T-helper 1 cell treated with Interleukin-12 subunit alpha and Interleukin-12 subunit beta and Interleukin-4 antibody, amounts not matched to agents 30 ng/mL and 1 ng/mL, for 36 hours (primary cell): ENCODE measurements around the gene FPR2. TPM values are rescaled to one million over a fixed set of nuclear protein-coding genes. Genes with fewer than 3 reads are reported as not detected.
"Not testable (repeated sequence)": the region's sequence is repeated elsewhere in the genome, so short reads cannot be mapped to it uniquely, and the experiment has no call there.

Source experiments
- intact Hi-C: fragments of 100-400 bp; cut with micrococcal nuclease; formaldehyde crosslinking; loops from one replicate; pipeline ENCODE4 v1.15.1; 2024
- total RNA-seq: library from RNA; stranded (reverse); gene quantifications from 2 replicates; pipeline ENCODE4 v1.2.3, GENCODE V29; 2022

The FPR2 gene
- total RNA-seq, result not detected in 2 replicates

GRCh38 chr19:51760697-51761356 lies at the start of gene FPR2:
TSS of gene FPR2 (plus strand) at chr19:51761180. CDS start at chr19:51768659, 7,479 bp downstream.
- intact Hi-C loops, result no loop called here

DNA sequence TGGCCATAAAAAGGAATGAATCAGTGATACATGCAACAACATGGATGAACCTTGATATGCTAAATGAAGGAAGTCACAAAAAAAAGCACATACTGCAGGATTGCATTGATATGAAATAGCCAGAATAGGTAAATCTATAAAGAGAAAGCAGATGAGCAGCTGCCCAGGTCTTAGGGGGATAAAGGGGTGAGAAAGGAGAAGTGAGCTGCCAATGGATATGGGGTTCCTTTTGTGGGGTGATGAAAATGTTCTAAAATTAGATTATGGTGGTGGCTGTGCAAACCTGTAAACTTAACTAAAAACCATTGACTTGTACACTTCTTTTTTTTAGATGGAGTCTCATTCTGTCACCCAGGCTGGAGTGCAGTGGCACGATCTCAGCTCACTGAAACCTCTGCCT lies 49.3 kb upstream of the FPR2 start:
- intact Hi-C loops, result no loop called here

DNA sequence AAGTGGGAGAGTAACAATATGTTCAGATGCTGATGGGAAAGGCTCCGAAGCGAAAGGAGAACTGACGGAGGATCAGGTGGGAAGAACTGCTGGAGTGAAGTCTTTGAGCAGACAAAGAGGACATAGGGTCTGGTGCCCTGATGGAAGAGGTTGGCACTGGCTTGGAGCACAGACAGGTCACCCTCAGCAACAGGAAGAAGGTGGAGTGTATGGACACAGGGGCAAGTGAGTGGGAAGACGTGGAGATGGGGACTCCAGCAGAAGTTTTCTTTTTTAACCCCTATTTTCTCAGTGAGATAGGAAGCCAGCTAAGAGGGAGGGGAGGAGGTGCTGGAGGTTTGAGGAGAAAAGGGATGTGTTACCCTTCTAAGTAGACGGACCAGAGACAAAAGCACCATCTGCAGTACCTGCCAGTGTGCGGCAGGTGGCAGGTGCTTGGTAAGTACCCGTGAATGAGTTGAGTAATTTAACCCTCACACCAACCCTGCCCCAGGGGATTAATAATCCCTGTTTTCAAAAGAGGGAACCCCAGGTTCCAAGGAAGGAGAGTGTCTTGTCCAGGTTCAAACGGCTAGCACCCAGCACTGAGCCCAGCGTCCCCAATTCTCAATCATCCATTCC lies 48.4 kb upstream of the FPR2 start:
- intact Hi-C loops, result no loop called here

DNA sequence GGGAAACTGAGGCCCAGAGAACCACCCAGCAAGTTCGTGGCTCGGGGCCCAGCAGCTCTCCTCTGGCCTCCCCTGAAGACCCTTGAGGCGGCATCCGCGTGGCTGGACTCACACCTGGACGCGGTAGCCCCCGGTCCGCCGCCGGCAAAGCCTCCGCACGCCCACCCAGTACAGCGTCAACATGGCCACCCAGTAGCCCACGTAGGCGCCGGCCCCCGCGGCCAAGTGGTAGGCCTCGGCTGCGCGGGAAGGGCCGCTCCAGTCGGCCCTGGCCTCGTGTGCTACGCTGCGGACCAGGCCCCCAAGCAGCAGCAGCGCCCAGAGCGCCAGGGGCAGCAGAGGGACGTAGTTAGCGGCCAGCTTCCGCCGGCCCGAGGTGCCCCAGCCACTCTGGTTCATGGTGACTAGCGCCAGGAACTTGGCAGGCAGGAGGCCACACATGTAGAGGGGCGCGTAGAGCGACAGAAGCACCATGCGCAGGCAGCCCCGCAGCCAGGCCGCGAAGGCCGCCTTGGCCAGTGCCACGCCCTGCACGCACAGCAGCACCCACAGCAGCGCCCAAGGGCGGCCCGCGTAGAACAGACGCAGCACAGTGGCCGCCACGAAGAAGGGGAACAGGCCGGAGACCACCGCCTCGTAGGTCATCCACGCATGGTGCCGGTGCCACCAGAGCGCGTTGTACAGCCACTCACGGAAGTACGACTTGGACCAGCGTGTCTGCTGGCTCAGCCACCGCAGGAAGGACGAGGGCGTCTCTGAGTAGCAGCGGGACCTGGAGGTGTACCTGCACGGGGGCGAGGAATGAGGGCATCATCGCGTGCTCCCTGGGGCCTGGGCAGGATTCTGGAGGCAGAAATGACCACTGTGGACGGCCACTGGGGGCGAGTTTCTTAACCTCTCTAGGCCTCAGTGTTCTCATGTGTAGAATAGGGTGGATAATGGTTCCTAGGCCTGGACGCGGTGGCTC lies 47.4 kb upstream of the FPR2 start:
- intact Hi-C loops, result no loop called here

DNA sequence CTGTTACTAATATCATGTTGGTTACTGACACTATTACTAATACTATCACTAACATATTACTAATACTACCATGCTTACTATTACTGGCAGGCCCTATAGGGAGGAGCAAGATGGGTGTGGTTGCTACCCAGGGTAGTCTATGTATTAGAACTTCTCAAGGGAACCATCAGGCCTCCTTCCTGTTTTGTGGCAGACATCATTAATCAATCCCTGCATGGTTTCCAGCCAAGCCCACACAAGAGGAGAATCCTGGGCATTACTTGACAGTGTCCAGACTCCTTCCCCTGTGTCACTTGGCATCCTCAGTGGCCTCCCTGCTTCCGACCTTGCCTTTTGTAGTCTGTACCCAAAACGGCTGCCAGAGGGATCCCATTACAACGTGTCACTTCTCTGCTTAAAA lies 46.1 kb upstream of the FPR2 start:
- intact Hi-C loops, result no loop called here

GRCh38 chr19:51715850-51716249 lies 45.1 kb upstream of the FPR2 start:
- intact Hi-C loops, result no loop called here

DNA sequence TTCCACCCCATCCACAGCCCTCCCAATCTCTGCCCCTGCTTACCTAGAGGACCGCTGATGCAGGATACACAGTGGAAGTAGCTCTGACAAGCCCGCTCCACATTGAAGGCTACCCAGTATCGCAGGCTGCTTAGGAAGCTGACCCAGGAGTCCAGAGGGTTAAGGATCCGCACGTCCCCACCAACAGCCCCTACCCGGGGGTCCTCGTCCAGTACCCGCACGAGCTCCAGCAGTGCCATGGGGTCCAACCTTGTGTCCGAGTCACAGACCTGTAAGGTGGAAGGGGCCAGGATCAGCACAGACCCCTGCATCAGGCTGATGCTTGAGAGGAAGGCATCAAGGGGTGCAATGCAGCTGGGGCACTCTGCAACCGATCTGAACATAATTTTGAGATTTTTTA lies 44.1 kb upstream of the FPR2 start:
- intact Hi-C loops, result no loop called here

DNA sequence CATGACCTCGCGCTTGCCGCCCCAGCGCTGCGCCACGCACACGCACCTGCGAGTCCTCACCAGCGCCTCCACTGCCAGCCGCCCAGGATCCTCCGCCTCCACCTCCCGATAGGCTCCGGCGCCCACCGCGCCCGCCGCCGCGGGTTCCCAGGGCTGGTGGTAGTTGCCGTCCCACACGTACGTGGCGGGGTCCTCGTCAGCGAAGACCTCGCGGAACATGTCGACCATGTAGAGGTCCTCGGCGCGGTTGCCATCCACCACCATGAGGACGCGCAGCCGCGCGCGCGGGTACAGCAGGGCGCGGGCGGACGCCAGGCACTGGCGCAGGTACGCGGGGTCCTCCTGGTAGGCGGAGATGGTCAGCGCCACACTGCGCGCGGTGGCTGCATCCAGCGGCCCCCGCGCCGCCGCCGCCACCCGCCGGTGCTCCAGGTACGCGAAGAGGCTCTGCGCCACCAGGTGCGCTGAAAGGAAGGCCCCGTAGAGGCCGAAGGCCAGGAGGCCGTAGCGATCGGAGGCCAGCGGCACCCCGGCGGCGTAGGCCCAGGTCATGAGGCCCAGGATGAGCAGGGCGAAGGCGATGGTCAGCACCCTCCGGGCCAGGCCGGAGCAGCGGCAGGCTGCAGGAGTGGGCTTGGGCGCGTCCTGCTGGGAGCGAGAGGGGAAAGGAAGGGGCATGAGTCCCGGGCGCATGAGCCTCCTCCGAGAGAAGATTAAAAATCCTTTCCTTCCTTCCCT lies 41.6 kb upstream of the FPR2 start:
- intact Hi-C loops, result no loop called here

DNA sequence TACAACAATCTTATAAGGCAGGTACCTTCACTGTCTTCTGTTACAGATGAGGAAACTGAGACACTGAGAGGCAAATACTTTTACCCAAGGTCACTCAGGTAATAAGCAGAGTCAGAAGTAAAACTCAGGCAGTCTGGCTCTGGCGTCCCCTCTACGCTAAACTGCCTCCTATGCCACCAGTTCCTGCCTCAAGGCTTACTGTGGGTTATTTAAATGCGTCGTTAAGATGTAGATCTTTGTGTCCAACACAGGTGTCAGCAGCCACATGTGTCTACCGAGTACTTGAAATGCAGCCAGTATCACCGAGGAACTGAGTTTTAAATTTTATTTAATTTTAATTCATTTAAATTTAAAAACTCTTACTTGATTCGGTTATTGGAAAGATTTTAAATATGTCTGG lies 39.1 kb upstream of the FPR2 start:
- intact Hi-C loops, result no loop called here

DNA sequence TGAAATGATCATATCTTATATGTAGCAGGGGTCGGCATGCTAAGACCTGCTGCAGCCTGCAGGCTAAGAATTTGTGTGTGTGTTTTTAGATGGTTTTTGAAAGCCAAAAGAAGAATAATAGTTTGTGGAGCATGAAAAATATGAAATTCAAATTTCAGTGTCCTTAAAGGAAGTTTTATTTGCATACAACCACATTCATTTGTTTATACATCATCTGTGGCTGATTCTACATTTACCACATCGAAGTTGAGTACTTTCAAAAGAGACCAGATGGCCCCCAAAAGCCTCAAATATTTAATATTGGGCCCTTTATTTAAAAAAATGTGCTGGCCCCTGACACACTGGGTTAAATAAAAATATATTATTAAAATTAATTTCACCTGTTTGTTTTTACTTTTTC lies 38.5 kb upstream of the FPR2 start:
- intact Hi-C loops, result no loop called here

- intact Hi-C loops, result no loop called here
Measured at GRCh38 chr19:51724543-51724942, 36.4 kb upstream of the FPR2 start.

- intact Hi-C loops, result no loop called here
Measured at GRCh38 chr19:51726049-51726448, 34.9 kb upstream of the FPR2 start.

- intact Hi-C loops, result no loop called here
Measured at GRCh38 chr19:51727349-51727880, 33.6 kb upstream of the FPR2 start.

GRCh38 chr19:51729781-51730180 lies 31.2 kb upstream of the FPR2 start:
- intact Hi-C loops, result no loop called here

- intact Hi-C loops, result no loop called here
Measured at GRCh38 chr19:51733742-51734522, 27.0 kb upstream of the FPR2 start.

GRCh38 chr19:51735759-51736449 lies 25.1 kb upstream of the FPR2 start:
- intact Hi-C loops, result no loop called here

DNA sequence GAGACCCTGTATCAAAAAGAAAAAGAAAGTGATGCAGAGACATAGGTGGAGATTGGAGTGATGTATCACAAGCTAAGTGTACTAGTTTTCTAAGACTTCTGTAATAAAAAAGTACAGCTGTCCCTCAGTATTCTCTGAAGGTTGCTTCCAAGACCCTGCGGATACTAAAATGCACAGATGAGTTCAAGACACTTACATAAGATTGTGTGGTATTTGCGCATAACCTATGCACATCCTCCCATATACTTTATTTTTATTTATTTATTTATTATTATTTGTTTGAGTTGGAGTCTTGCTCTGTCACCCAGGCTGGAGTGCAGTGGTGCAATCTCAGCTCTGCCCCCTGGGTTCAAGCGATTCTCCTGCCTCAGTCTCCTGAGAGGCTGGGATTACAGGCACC lies 23.6 kb upstream of the FPR2 start:
- intact Hi-C loops, result no loop called here

DNA sequence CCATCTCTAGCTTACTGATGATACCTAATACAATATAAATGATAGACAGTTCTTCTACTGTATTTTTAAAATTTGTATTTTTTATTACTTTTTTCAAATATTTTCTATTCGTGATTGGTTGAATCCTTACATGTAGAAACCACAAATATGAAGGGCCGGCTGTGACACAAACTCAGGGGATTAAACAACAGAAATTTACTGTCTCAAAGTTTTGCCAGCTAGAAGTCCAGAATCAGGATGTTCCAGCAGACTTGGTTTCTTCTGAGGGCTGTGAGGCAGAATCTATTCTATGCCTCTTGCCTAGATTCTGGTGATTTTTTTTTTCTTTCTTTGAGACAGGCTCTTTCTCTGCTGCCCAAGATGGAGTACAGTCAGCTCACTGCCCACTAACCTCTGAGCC lies 23.1 kb upstream of the FPR2 start:
- intact Hi-C loops, result no loop called here

- intact Hi-C loops, result not testable (repeated sequence)
Measured at GRCh38 chr19:51738523-51738922, 22.5 kb upstream of the FPR2 start.
